ENCODE results near the gene ANKRD6.

DNA sequence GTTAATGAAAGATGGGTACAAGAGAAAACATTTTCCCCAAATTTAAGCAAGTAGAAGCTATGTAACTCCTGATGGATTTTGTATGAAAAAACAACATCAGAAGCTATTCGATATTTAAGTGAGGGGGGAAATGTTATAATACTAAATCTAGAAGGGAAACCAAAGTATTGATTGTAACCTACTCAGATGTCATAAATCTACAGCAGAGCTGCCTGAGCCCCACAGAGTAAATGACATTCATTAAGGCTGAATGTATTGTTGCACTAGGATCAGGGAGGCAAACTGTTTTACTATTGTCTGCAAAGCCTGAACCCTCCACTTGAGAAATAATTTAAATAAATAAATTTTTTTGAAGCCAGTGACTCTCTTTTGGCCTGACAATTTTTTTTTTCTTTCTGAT lies 19.3 kb downstream of the ANKRD6 start:
- TF ChIP-seq, protein P1, sequence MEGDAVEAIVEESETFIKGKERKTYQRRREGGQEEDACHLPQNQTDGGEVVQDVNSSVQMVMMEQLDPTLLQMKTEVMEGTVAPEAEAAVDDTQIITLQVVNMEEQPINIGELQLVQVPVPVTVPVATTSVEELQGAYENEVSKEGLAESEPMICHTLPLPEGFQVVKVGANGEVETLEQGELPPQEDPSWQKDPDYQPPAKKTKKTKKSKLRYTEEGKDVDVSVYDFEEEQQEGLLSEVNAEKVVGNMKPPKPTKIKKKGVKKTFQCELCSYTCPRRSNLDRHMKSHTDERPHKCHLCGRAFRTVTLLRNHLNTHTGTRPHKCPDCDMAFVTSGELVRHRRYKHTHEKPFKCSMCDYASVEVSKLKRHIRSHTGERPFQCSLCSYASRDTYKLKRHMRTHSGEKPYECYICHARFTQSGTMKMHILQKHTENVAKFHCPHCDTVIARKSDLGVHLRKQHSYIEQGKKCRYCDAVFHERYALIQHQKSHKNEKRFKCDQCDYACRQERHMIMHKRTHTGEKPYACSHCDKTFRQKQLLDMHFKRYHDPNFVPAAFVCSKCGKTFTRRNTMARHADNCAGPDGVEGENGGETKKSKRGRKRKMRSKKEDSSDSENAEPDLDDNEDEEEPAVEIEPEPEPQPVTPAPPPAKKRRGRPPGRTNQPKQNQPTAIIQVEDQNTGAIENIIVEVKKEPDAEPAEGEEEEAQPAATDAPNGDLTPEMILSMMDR (IDR thresholded peaks at IDR 0.05), result no peak
- no peak for TF ChIP-seq POLR2A (IDR thresholded peaks at IDR 0.05)

All from heart left ventricle (tissue), 13 donors.